ENCODE results near the gene NRIP1. TPM values are rescaled to one million over a fixed set of nuclear protein-coding genes. Genes with fewer than 3 reads are reported as not detected.

Gene NRIP1
- total and polyA plus RNA-seq, 2 of the 8 experiments (the other 6 are each of a cell fraction or from before 2014, with no cell fraction given), result 1.5 to 9.3 TPM

DNA sequence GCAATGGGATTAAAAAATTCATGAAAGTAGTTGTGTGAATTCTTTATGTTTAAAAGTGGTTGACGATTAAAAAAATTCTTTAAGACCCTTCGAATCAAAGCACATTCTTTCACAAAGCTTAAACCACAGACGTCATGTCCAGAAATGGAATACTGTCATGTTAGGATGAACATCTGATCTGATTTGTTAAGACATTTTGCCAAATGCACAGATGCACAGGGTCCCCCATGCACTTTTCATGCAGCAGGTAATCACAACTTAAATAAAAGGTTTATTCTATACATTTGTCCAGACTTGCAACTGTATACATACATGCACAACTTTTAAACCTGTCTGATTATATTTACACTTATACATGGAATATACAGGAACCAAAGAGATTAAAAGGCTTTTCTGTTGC, 103.3 kb downstream of the NRIP1 start:
- no peak overlapping the region for H4K8ac ChIP-seq (ENCODE audit: extremely low read depth, insufficient read depth, low read length)
- H3K18ac ChIP-seq (ENCODE audit: extremely low read depth, low read length), result no peak overlapping the region
- no peak overlapping the region for H4K5ac ChIP-seq (ENCODE audit: insufficient read length, low read depth, low read length)
- WGBS, 2 experiments (ENCODE audit: extremely low coverage in 1 of 2, insufficient coverage in 1 of 2, insufficient read length in 1 of 2, insufficient replicate concordance in 2 of 2, low coverage in 1 of 2, low lambda C conversion rate in 2 of 2, missing lambda C conversion rate in 1 of 2), result 94% methylated on average over 3 of the region's 3 CpGs; no CpG with 5 or more reads in 1 of the 2 experiments
- H3K14ac ChIP-seq (ENCODE audit: insufficient read length), result no peak overlapping the region
- ChIA-PET POLR2A (ENCODE audit: partially characterized antibody) (no interaction called here), CTCF (ENCODE audit: partially characterized antibody) (no interaction called here)
- H3K56ac ChIP-seq (replicated peaks; ENCODE audit: insufficient read length, low read depth, low read length), result no peak overlapping the region
- H2BK20ac ChIP-seq (ENCODE audit: low read length), result no peak overlapping the region
- H3K4me1 ChIP-seq (replicated peaks in 1 of 4; ENCODE audit: control insufficient read depth in 3 of 4, insufficient read depth in 4 of 4, low read length in 3 of 4), result no peaks in the 10 kb centered on the region
- no peak overlapping the region for H2BK15ac ChIP-seq (ENCODE audit: low read length)
- H3K9me3 ChIP-seq (ENCODE audit: insufficient read depth in 2 of 2, low read depth in 1 of 2, low read length in 1 of 2), result no peaks in the 10 kb centered on the region
- H3K23me2 ChIP-seq (ENCODE audit: low read depth, low read length), result no peaks in the 10 kb centered on the region
- no peak overlapping the region for H3K4me3 ChIP-seq (ENCODE audit: extremely low read depth in 1 of 4, insufficient read depth in 2 of 4, low read depth in 3 of 4, low read length in 4 of 4)
- H3K27ac ChIP-seq (ENCODE audit: low read depth, low read length), result no peak overlapping the region
- H3K36me3 ChIP-seq (ENCODE audit: control insufficient read depth in 2 of 4, insufficient read depth in 4 of 4, low read length in 3 of 4), result no peaks in the 10 kb centered on the region
- FAIRE-seq (no peak), DNase-seq (ENCODE audit: low read depth in 1 of 2, low spot score in 2 of 2) (no peak)
- H2BK12ac ChIP-seq (ENCODE audit: low read depth, low read length), result no peak overlapping the region
- H2AK5ac ChIP-seq (ENCODE audit: low read depth, low read length), result no peak overlapping the region
- no peak overlapping the region for H2BK120ac ChIP-seq (replicated peaks; ENCODE audit: low read depth, low read length)
- no peak overlapping the region for H3K9ac ChIP-seq (replicated peaks in 1 of 4; ENCODE audit: extremely low read depth in 1 of 4, low read depth in 3 of 4, low read length in 3 of 4)
- no peak overlapping the region for H2BK5ac ChIP-seq (ENCODE audit: low read depth, low read length)
- H3K4ac ChIP-seq (replicated peaks; ENCODE audit: insufficient read length, low read depth, low read length), result no peak overlapping the region
- H3K23ac ChIP-seq (ENCODE audit: insufficient read length), result no peak overlapping the region
- H2AFZ ChIP-seq (ENCODE audit: low read length), result no peak overlapping the region
- H4K91ac ChIP-seq (replicated peaks; ENCODE audit: insufficient read length, low read length), result no peak overlapping the region
- no peaks in the 10 kb centered on the region for H3K27me3 ChIP-seq (replicated peaks in 1 of 4; ENCODE audit: control insufficient read depth in 3 of 4, extremely low read depth in 1 of 4, insufficient read depth in 3 of 4, low read length in 3 of 4)
- no peaks in the 10 kb centered on the region for H4K20me1 ChIP-seq (replicated peaks in 1 of 2; ENCODE audit: control insufficient read depth in 1 of 2, insufficient read depth in 2 of 2, low read length in 2 of 2)
- no peak overlapping the region for H3K4me2 ChIP-seq (ENCODE audit: insufficient read depth in 1 of 2, low read depth in 2 of 2, low read length in 2 of 2)
- no peaks in the 10 kb centered on the region for H3K79me2 ChIP-seq (ENCODE audit: control insufficient read depth in 1 of 2, insufficient read depth in 2 of 2, low read length in 2 of 2)
- H3K79me1 ChIP-seq (ENCODE audit: low read depth, low read length), result no peaks in the 10 kb centered on the region
- TF ChIP-seq POU5F1 (IDR thresholded peaks at IDR 0.05; ENCODE audit: low read depth, low read length), result no peak
- TF ChIP-seq CBX8 (IDR thresholded peaks at IDR 0.05; ENCODE audit: borderline replicate concordance, low read depth, low read length), result no peak
- TF ChIP-seq TAF7 (optimal IDR thresholded peaks at IDR 0.05; ENCODE audit: borderline replicate concordance, low read depth, low read length), result no peak
- TF ChIP-seq, protein P1, sequence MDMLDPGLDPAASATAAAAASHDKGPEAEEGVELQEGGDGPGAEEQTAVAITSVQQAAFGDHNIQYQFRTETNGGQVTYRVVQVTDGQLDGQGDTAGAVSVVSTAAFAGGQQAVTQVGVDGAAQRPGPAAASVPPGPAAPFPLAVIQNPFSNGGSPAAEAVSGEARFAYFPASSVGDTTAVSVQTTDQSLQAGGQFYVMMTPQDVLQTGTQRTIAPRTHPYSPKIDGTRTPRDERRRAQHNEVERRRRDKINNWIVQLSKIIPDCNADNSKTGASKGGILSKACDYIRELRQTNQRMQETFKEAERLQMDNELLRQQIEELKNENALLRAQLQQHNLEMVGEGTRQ (IDR thresholded peaks at IDR 0.05; ENCODE audit: low read length), result no peak
- TF ChIP-seq EP300 (IDR thresholded peaks at IDR 0.05; ENCODE audit: borderline replicate concordance in 1 of 2, low read depth in 2 of 2, low read length in 2 of 2), result no peak
- no peak for TF ChIP-seq MAFK (IDR thresholded peaks at IDR 0.05; ENCODE audit: low read depth, low read length)
- TF ChIP-seq SP2 (IDR thresholded peaks at IDR 0.05; ENCODE audit: low read length), result no peak
